Measurements from ENCODE around the gene TIGD3. TPM values are rescaled to one million over a fixed set of nuclear protein-coding genes. Genes with fewer than 3 reads are reported as not detected.

TIGD3 gene
- total and polyA plus RNA-seq, 2 of the 13 experiments (the other 11 are each of a cell fraction or from before 2014, with no cell fraction given), result 0.49 to 4.9 TPM

DNA sequence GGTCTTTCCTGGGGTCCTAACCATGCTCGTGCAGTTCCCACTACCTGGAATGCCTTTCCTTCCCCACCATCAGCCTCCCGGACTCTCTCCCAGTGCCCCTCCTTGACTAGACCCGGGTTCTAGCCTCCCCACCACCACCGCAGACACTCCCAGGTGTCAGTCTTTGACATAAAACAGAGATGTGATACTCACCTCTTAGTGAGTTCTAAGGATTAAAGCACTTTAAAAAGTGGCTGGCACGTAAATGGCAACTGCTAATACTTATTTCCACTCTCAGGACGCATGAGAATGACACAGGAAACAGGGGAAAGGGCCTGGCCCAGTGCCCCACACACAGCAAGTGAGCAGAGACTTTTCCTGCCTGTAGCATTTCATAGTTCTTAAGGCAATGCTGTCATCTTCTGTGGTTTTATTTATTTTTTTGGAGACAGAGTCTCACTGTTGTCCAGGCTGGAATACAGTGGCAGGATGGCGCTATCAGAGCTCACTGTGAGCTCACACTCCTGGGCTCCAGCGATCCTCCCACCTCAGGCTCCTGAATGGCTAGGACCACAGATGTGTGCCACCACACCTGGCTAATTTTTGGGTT lies 29.8 kb downstream of the TIGD3 start:
- peak overlapping the region; percentile 95 for H3K4me2 ChIP-seq (ENCODE audit: low read depth, low read length)
- H3K4me3 ChIP-seq (replicated peaks in 1 of 3; ENCODE audit: insufficient read depth in 1 of 3, low read depth in 2 of 3, low read length in 3 of 3), result peak overlapping the region in 1 of 3 experiments; percentile 34; a peak in 2 of 6 replicates
- H3K27me3 ChIP-seq (ENCODE audit: control insufficient read depth in 1 of 2, insufficient read depth in 2 of 2, low read length in 2 of 2), result no peaks in the 10 kb centered on the region; a peak in 1 of 5 replicates
- no peak overlapping the region for H3K9ac ChIP-seq (ENCODE audit: insufficient read depth, low read depth, low read length)
- FAIRE-seq (no peak), ATAC-seq (no peak), DNase-seq (ENCODE audit: low spot score) (no peak)
- in situ Hi-C loops (cut with HindIII; ENCODE audit: extremely low pct_ligation_motif_present, low pct_unique_long_range_greater_than_20kb) (loop anchor here (5.0 kb wide), 1 partner anchor 33 kb away; no protein-coding TSS in a partner anchor), intact Hi-C loops (cut with micrococcal nuclease; ENCODE audit: unreplicated experiment) (no loop called here)
- H3K4me1 ChIP-seq (ENCODE audit: insufficient read depth, low read length), result peaks cover 88% of the 10 kb centered on the region
- H4K20me1 ChIP-seq (ENCODE audit: insufficient read depth, low read length), result no peaks in the 10 kb centered on the region
- no TSS peak for BruUV-seq (replicated peaks)
- peak overlapping the region; percentile 26 for H3K27ac ChIP-seq (ENCODE audit: extremely low read length, insufficient read depth, low read length)
- no peaks in the 10 kb centered on the region for H3K9me3 ChIP-seq (ENCODE audit: low read length)
- 48% methylated on average over 8 of the region's 8 CpGs for WGBS (ENCODE audit: low lambda C conversion rate)
- CTCF ChIA-PET (ENCODE audit: low intra/inter-chr PET ratio, low total read pairs), result no interaction called here
- no peak overlapping the region for H2AFZ ChIP-seq (ENCODE audit: low read length)
- POLR2A ChIA-PET, result interaction anchor here (0.6 to 16.8 kb wide), 17 partner anchors 13 to 145 kb away, joined by 3 to 433 read pairs (median 6); partner anchors contain the start of genes DPF2, MALAT1 and NEAT1
- H3K79me2 ChIP-seq (ENCODE audit: insufficient read depth, low read length), result no peaks in the 10 kb centered on the region
- no peaks in the 10 kb centered on the region for H3K36me3 ChIP-seq (replicated peaks in 1 of 2; ENCODE audit: control insufficient read depth in 1 of 2, insufficient read depth in 2 of 2, low read length in 2 of 2)
- TF ChIP-seq EHMT2 (IDR thresholded peaks at IDR 0.05; ENCODE audit: borderline replicate concordance, low read depth, low read length) (no peak), ZC3H4 (CRISPR knock-in tag; IDR thresholded peaks at IDR 0.05; ENCODE audit: borderline replicate concordance) (no peak), NONO (IDR thresholded peaks at IDR 0.05) (no peak), NONO (CRISPR knock-in tag; conservative IDR thresholded peaks at IDR 0.05) (no peak), ZNF556 (CRISPR knock-in tag; IDR thresholded peaks at IDR 0.05; ENCODE audit: borderline replicate concordance) (no peak), ZMYM2 (CRISPR knock-in tag; IDR thresholded peaks at IDR 0.05) (0 out of 2 replicates have a peak, but pooled peaks have one; percentile 39), MAZ (IDR thresholded peaks at IDR 0.05; ENCODE audit: borderline replicate concordance, low read depth, low read length) (no peak), MAZ (CRISPR knock-in tag; IDR thresholded peaks at IDR 0.05; ENCODE audit: low read depth) (0 out of 2 replicates have a peak, but pooled peaks have one; percentile 24)
- TF ChIP-seq, protein P1, sequence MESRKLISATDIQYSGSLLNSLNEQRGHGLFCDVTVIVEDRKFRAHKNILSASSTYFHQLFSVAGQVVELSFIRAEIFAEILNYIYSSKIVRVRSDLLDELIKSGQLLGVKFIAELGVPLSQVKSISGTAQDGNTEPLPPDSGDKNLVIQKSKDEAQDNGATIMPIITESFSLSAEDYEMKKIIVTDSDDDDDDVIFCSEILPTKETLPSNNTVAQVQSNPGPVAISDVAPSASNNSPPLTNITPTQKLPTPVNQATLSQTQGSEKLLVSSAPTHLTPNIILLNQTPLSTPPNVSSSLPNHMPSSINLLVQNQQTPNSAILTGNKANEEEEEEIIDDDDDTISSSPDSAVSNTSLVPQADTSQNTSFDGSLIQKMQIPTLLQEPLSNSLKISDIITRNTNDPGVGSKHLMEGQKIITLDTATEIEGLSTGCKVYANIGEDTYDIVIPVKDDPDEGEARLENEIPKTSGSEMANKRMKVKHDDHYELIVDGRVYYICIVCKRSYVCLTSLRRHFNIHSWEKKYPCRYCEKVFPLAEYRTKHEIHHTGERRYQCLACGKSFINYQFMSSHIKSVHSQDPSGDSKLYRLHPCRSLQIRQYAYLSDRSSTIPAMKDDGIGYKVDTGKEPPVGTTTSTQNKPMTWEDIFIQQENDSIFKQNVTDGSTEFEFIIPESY (CRISPR knock-in tag; IDR thresholded peaks at IDR 0.05), result peak; percentile 72; the same call in 1 of the 2 replicates
- TF ChIP-seq, protein P2, sequence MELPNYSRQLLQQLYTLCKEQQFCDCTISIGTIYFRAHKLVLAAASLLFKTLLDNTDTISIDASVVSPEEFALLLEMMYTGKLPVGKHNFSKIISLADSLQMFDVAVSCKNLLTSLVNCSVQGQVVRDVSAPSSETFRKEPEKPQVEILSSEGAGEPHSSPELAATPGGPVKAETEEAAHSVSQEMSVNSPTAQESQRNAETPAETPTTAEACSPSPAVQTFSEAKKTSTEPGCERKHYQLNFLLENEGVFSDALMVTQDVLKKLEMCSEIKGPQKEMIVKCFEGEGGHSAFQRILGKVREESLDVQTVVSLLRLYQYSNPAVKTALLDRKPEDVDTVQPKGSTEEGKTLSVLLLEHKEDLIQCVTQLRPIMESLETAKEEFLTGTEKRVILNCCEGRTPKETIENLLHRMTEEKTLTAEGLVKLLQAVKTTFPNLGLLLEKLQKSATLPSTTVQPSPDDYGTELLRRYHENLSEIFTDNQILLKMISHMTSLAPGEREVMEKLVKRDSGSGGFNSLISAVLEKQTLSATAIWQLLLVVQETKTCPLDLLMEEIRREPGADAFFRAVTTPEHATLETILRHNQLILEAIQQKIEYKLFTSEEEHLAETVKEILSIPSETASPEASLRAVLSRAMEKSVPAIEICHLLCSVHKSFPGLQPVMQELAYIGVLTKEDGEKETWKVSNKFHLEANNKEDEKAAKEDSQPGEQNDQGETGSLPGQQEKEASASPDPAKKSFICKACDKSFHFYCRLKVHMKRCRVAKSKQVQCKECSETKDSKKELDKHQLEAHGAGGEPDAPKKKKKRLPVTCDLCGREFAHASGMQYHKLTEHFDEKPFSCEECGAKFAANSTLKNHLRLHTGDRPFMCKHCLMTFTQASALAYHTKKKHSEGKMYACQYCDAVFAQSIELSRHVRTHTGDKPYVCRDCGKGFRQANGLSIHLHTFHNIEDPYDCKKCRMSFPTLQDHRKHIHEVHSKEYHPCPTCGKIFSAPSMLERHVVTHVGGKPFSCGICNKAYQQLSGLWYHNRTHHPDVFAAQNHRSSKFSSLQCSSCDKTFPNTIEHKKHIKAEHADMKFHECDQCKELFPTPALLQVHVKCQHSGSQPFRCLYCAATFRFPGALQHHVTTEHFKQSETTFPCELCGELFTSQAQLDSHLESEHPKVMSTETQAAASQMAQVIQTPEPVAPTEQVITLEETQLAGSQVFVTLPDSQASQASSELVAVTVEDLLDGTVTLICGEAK (IDR thresholded peaks at IDR 0.05), result no peak
- TF ChIP-seq, protein P2 (CRISPR knock-in tag; IDR thresholded peaks at IDR 0.05), result 0 out of 2 replicates have a peak, but pooled peaks have one; percentile 9
- TF ChIP-seq, protein P3, sequence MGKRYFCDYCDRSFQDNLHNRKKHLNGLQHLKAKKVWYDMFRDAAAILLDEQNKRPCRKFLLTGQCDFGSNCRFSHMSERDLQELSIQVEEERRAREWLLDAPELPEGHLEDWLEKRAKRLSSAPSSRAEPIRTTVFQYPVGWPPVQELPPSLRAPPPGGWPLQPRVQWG (CRISPR knock-in tag; IDR thresholded peaks at IDR 0.05; ENCODE audit: borderline replicate concordance, low read depth), result no peak
